Measurements from ENCODE around the gene CD151.
A peak's percentile ranks its signal among the peaks of the same experiment; 100 is the strongest.

Gene CD151

GRCh38 chr11:818396-819128, 14.2 kb upstream of the CD151 start, which contains the start of gene PNPLA2:
Gene PNPLA2 (plus strand): TSS chr11:818914. CDS start chr11:819719, 805 bp downstream.
- H3K27me3 ChIP-seq (ENCODE audit: control insufficient read depth, insufficient read depth, low read length): no peaks in the 10 kb centered on the region; the same call in 1 of the 2 replicates
- no peak within 1 kb of the TSS for H3K27ac ChIP-seq (ENCODE audit: low read depth, low read length)
- peaks cover 13% of the 10 kb centered on the region for H3K36me3 ChIP-seq (ENCODE audit: control insufficient read depth, insufficient read depth, low read length)
- H3K9me3 ChIP-seq (ENCODE audit: control insufficient read depth, insufficient read depth, low read depth, low read length): no peaks in the 10 kb centered on the region
- H3K9ac ChIP-seq (ENCODE audit: low read length): peak within 1 kb of the TSS; percentile 84
- H3K4me3 ChIP-seq (ENCODE audit: low read depth, low read length): peak within 1 kb of the TSS; percentile 86
- H3K4me1 ChIP-seq (ENCODE audit: control insufficient read depth, insufficient read depth, low read length): peaks cover 10% of the 10 kb centered on the region

- Histone ChIP-seq H3K27ac (ENCODE audit: low read depth, low read length) (no peak overlapping the region), H3K4me3 (ENCODE audit: low read depth, low read length) (peak overlapping the region; percentile 86)
These were observed 13.4 kb upstream of the CD151 start for GRCh38 chr11:819129-819931.

GRCh38 chr11:819943-820649, 12.7 kb upstream of the CD151 start:
- peak overlapping the region; percentile 34 for H3K9ac ChIP-seq (ENCODE audit: low read length)
- H3K9me3 ChIP-seq (ENCODE audit: control insufficient read depth, insufficient read depth, low read depth, low read length): no peaks in the 10 kb centered on the region
- no peak overlapping the region for H3K27ac ChIP-seq (ENCODE audit: low read depth, low read length)
- peaks cover under 1% of the 10 kb centered on the region; the same call in 1 of the 2 replicates for H3K27me3 ChIP-seq (ENCODE audit: control insufficient read depth, insufficient read depth, low read length)
- peak overlapping the region; percentile 86 for H3K4me3 ChIP-seq (ENCODE audit: low read depth, low read length)
- peaks cover 16% of the 10 kb centered on the region; the same call in 1 of the 2 replicates for H3K36me3 ChIP-seq (ENCODE audit: control insufficient read depth, insufficient read depth, low read length)
- H3K4me1 ChIP-seq (ENCODE audit: control insufficient read depth, insufficient read depth, low read length): peaks cover 10% of the 10 kb centered on the region

More at GRCh38 chr11:819129-819931, 13.4 kb upstream of the CD151 start:
- H3K9me3 ChIP-seq (ENCODE audit: control insufficient read depth, insufficient read depth, low read depth, low read length): no peaks in the 10 kb centered on the region
- H3K4me1 ChIP-seq (ENCODE audit: control insufficient read depth, insufficient read depth, low read length): peaks cover 10% of the 10 kb centered on the region
- peaks cover 14% of the 10 kb centered on the region; the same call in 1 of the 2 replicates for H3K36me3 ChIP-seq (ENCODE audit: control insufficient read depth, insufficient read depth, low read length)
- H3K9ac ChIP-seq (ENCODE audit: low read length): peak overlapping the region; percentile 84
- H3K27me3 ChIP-seq (ENCODE audit: control insufficient read depth, insufficient read depth, low read length): no peaks in the 10 kb centered on the region; the same call in 1 of the 2 replicates

- H3K36me3 ChIP-seq (ENCODE audit: control insufficient read depth, insufficient read depth, low read length): peaks cover 16% of the 10 kb centered on the region; the same call in 1 of the 2 replicates
- H3K27me3 ChIP-seq (ENCODE audit: control insufficient read depth, insufficient read depth, low read length): peaks cover 9% of the 10 kb centered on the region; the same call in 1 of the 2 replicates
- H3K9ac ChIP-seq (ENCODE audit: low read length): no peak overlapping the region
- H3K9me3 ChIP-seq (ENCODE audit: control insufficient read depth, insufficient read depth, low read depth, low read length): no peaks in the 10 kb centered on the region
- H3K4me1 ChIP-seq (ENCODE audit: control insufficient read depth, insufficient read depth, low read length): peaks cover 10% of the 10 kb centered on the region
- peak overlapping the region; percentile 86 for H3K4me3 ChIP-seq (ENCODE audit: low read depth, low read length)
- no peak overlapping the region for H3K27ac ChIP-seq (ENCODE audit: low read depth, low read length)
These were observed 11.9 kb upstream of the CD151 start for GRCh38 chr11:820655-821511.

GRCh38 chr11:821512-822371, 11.0 kb upstream of the CD151 start:
- Histone ChIP-seq H3K9ac (ENCODE audit: low read length) (no peak overlapping the region), H3K27ac (ENCODE audit: low read depth, low read length) (no peak overlapping the region), H3K36me3 (ENCODE audit: control insufficient read depth, insufficient read depth, low read length) (peaks cover 16% of the 10 kb centered on the region; the same call in 1 of the 2 replicates), H3K9me3 (ENCODE audit: control insufficient read depth, insufficient read depth, low read depth, low read length) (no peaks in the 10 kb centered on the region), H3K4me3 (ENCODE audit: low read depth, low read length) (no peak overlapping the region), H3K4me1 (ENCODE audit: control insufficient read depth, insufficient read depth, low read length) (peaks cover 10% of the 10 kb centered on the region), H3K27me3 (ENCODE audit: control insufficient read depth, insufficient read depth, low read length) (peaks cover 17% of the 10 kb centered on the region; the same call in 1 of the 2 replicates)

GRCh38 chr11:823441-824291, 9.1 kb upstream of the CD151 start:
- no peaks in the 10 kb centered on the region for H3K9me3 ChIP-seq (ENCODE audit: control insufficient read depth, insufficient read depth, low read depth, low read length)
- H3K36me3 ChIP-seq (ENCODE audit: control insufficient read depth, insufficient read depth, low read length): peaks cover 16% of the 10 kb centered on the region; the same call in 1 of the 2 replicates
- H3K27me3 ChIP-seq (ENCODE audit: control insufficient read depth, insufficient read depth, low read length): peaks cover 36% of the 10 kb centered on the region
- peaks cover 19% of the 10 kb centered on the region for H3K4me1 ChIP-seq (ENCODE audit: control insufficient read depth, insufficient read depth, low read length)
- H3K9ac ChIP-seq (ENCODE audit: low read length): no peak overlapping the region
- H3K4me3 ChIP-seq (ENCODE audit: low read depth, low read length): no peak overlapping the region; the same call in 1 of the 2 replicates
- H3K27ac ChIP-seq (ENCODE audit: low read depth, low read length): no peak overlapping the region

GRCh38 chr11:824292-824880, 8.4 kb upstream of the CD151 start:
- Histone ChIP-seq H3K4me1 (ENCODE audit: control insufficient read depth, insufficient read depth, low read length) (peaks cover 21% of the 10 kb centered on the region), H3K9me3 (ENCODE audit: control insufficient read depth, insufficient read depth, low read depth, low read length) (no peaks in the 10 kb centered on the region), H3K36me3 (ENCODE audit: control insufficient read depth, insufficient read depth, low read length) (peaks cover 16% of the 10 kb centered on the region; the same call in 1 of the 2 replicates), H3K4me3 (ENCODE audit: low read depth, low read length) (peak overlapping the region; percentile 14; the same call in 1 of the 2 replicates), H3K27me3 (ENCODE audit: control insufficient read depth, insufficient read depth, low read length) (peaks cover 43% of the 10 kb centered on the region), H3K27ac (ENCODE audit: low read depth, low read length) (no peak overlapping the region), H3K9ac (ENCODE audit: low read length) (no peak overlapping the region)

GRCh38 chr11:824942-825341, 7.8 kb upstream of the CD151 start:
- Histone ChIP-seq H3K27me3 (ENCODE audit: control insufficient read depth, insufficient read depth, low read length) (peaks cover 49% of the 10 kb centered on the region), H3K36me3 (ENCODE audit: control insufficient read depth, insufficient read depth, low read length) (peaks cover 16% of the 10 kb centered on the region; the same call in 1 of the 2 replicates), H3K27ac (ENCODE audit: low read depth, low read length) (no peak overlapping the region), H3K9ac (ENCODE audit: low read length) (no peak overlapping the region), H3K9me3 (ENCODE audit: control insufficient read depth, insufficient read depth, low read depth, low read length) (no peaks in the 10 kb centered on the region), H3K4me3 (ENCODE audit: low read depth, low read length) (no peak overlapping the region), H3K4me1 (ENCODE audit: control insufficient read depth, insufficient read depth, low read length) (peaks cover 26% of the 10 kb centered on the region)

Measured in HUES6 (cell line).